Epithelial cell of esophagus (primary cell): ENCODE data around the gene C22orf15.
A peak's percentile ranks its signal among the peaks of the same experiment; 100 is the strongest.

Experiments
- DNase-seq: peaks from one replicate; pipeline ENCODE4 v3.0.0; 2010; ENCODE audit warnings: low read depth
- H3K4me3 ChIP-seq: 2 replicates; pipeline ENCODE4 v1.5.1; 2011; ENCODE audit warnings: mild to moderate bottlenecking, low read length, control low read depth
- CTCF ChIP-seq: IDR thresholded peaks from 2 replicates; pipeline ENCODE4 v1.5.1; 2011; ENCODE audit warnings: low read depth, mild to moderate bottlenecking, low read length, control low read depth, inconsistent platforms; ENCODE audit not compliant: insufficient read depth; ENCODE audit errors: missing control alignments

C22orf15 gene

GRCh38 chr22:23743303-23743705 lies 19.5 kb upstream of the C22orf15 start:
- H3K4me3 ChIP-seq: no peak overlapping the region
- DNase-seq: no peak
- no peak for TF ChIP-seq CTCF

- no peak for TF ChIP-seq CTCF
- DNase-seq: no peak
Observed at GRCh38 chr22:23744001-23744400, 18.8 kb upstream of the C22orf15 start.

GRCh38 chr22:23744485-23744884 lies 18.3 kb upstream of the C22orf15 start:
- no peak for TF ChIP-seq CTCF
- no peak for DNase-seq
- H3K4me3 ChIP-seq: no peak overlapping the region

More at GRCh38 chr22:23744001-23744400, 18.8 kb upstream of the C22orf15 start:
- no peak overlapping the region for H3K4me3 ChIP-seq

GRCh38 chr22:23745791-23746190 lies 17.0 kb upstream of the C22orf15 start:
- TF ChIP-seq CTCF: no peak
- H3K4me3 ChIP-seq: no peak overlapping the region
- DNase-seq: no peak

- no peak for TF ChIP-seq CTCF
- no peak for DNase-seq
- H3K4me3 ChIP-seq: peak overlapping the region; percentile 70
Observed at GRCh38 chr22:23749841-23750301, 12.9 kb upstream of the C22orf15 start.

GRCh38 chr22:23750367-23750713 lies 12.4 kb upstream of the C22orf15 start:
- no peak for TF ChIP-seq CTCF
- no peak for DNase-seq
- peak overlapping the region; percentile 70 for H3K4me3 ChIP-seq

- peak within 1 kb of the TSS; percentile 80 for H3K4me3 ChIP-seq
- DNase-seq: peak; percentile 94
- no peak for TF ChIP-seq CTCF
Observed at GRCh38 chr22:23750714-23751440, 11.9 kb upstream of the C22orf15 start, which contains the start of gene ZNF70. TSS of gene ZNF70 (minus strand) at chr22:23751112. CDS start at chr22:23745140, 5,972 bp downstream.
